GM18511 (cell line): ENCODE measurements around the gene PTPN14.

Experiments
- ATAC-seq: cut with Tn5 transposase; IDR thresholded peaks from one replicate; pipeline ENCODE4 v1.9.1; 2021; ENCODE audit warnings: mild to moderate bottlenecking, moderate library complexity; ENCODE audit not compliant: unreplicated experiment

Gene PTPN14

GRCh38 chr1:214318956-214319736, 232.3 kb downstream of the PTPN14 start:
- no peak for ATAC-seq

GRCh38 chr1:214318356-214318755, 233.0 kb downstream of the PTPN14 start:
- peak; percentile 51 for ATAC-seq

- no peak for ATAC-seq
These were observed 233.7 kb downstream of the PTPN14 start for GRCh38 chr1:214317734-214318133.

- no peak for ATAC-seq
These were observed 234.1 kb downstream of the PTPN14 start for GRCh38 chr1:214317300-214317699.

GRCh38 chr1:214316593-214316992, 234.8 kb downstream of the PTPN14 start:
- ATAC-seq, result no peak

DNA sequence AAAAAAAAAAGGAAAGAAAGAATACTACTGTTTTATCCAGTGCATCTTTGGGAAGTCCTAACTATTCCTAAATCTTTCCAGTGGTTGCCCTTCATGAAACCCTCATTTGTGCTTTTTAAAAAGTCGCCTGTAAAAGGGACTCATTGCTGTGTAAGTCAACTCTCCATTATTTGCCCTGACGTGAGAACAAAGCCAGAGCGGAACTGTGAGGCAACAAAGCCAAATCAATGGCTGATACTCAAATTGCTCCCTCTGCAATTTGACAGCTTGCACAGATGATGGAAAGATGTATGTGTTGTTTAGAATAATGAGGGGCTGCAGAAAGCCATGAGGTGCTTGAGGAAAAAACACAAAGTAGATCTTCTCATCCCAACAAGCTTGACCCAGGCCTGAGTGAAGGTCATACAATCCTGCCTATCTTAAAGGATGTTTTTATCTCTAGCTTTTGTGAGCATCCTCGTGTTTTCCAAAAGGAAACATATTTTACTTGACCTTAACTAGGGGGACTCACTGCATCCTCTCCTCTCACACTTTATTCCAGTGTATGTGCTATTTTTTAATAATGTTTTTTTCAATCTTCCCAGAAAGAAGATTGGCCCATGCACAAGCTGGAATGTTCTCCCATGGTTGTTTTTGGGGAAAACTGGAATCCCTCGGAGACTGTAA, 237.1 kb downstream of the PTPN14 start:
- no peak for ATAC-seq

DNA sequence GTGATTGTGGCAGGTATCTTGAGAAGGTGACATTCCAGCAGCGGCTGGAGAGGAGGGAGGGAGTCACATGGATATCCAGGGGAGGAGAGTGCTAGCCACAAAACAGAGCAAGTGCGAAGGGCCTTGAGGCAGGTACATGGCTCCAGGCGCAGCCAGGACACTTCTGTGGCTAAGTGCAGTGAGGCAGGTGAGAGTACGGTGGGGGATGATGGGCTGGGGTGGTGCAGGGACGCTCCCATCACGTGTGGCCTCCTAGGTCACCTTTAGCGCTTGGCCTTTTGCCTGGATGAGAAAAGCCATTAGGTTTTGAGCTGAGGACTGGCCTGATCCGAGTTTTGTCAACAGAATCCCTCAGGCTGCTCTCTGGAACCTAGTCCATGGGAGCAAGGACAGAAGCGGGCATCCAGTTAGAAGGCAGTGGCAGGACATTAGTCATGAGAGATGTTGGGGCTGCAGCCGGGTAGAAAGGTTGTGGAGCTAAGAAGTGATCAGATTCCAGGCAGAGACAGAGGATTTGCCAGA, 238.8 kb downstream of the PTPN14 start:
- ATAC-seq, result no peak

DNA sequence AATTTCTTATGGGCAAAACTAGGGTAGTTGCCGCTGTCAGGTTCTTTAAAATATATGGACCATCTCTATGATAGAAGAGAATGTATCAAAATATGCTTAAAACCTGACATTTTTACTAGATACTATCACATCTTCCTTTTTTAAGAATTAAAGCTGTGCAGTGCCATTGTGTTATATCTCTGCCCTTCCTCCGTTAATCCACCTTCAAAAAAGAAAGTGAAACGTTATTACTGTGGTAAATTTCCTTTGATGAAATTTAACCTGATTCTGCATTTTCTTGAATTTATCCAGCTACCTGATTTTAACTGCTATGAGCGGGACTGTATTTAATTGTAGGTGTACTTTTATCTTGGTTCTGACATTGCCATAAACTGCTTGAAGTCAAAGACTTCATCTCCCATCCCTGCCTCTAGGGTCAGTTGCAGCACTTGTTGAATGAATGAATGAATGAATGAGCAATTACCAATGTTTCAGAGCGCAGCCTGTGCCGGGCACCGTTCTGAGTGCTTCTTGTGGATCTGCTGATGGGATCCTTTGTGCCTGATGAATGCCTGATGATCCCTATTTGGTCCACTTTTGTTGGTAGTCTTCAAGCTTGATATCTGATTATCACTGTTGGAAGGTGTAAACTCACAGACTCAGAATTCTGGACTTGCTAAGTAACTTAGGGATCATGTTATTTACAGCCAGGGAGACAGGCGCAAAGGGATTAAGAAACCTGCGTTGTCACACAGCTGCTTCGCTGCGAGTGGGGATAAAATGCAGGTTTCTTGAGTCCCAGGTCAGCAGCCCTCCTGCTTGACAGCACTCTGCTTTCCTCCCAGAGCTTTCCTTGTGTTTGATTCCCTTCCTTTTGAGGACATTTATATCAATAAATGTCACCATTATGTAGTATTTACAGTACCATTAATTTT, 240.4 kb downstream of the PTPN14 start:
- ATAC-seq, result no peak

DNA sequence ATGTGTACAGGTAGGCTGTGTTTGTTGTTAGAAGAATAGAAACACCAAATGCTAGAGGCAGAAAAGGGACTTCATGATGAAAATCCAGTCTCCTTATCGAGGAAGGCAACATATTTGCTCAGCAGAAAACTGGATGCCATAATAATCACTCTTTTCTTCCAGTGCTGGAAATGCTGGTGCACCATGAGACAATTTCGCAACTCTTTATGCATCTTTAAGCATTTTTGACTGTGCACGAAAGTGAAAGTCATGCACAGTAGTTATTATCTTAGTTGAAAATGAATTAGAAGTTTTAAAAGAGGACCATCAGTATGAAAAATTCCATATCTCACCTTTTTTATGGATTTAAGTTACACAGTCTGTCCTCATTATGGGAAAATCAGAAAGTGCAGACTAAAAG, 241.4 kb downstream of the PTPN14 start:
- peak; percentile 58 for ATAC-seq

DNA sequence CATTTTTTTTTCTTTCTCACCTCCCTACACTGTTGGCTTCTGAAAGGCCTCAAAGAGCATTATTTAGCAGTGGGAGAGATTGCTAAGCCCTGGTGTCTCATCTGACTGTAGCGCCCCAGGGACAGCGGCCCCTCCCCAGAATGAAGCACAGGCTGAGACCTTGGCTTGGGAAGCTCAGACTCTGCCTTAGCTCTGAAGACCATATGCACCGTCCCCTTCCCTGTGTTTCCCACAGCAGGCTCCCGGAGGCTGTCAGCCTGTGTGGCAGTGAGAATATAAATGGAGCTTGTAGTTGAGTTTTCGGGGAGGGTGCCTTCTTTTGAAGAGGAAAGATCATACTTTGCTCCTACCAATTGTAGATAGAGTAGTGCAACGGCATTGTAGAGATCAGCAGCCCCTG, 245.1 kb downstream of the PTPN14 start:
- no peak for ATAC-seq

GRCh38 chr1:214305164-214305751, 246.1 kb downstream of the PTPN14 start:
- ATAC-seq, result no peak

- no peak for ATAC-seq
These were observed 248.1 kb downstream of the PTPN14 start for GRCh38 chr1:214303141-214303930.

DNA sequence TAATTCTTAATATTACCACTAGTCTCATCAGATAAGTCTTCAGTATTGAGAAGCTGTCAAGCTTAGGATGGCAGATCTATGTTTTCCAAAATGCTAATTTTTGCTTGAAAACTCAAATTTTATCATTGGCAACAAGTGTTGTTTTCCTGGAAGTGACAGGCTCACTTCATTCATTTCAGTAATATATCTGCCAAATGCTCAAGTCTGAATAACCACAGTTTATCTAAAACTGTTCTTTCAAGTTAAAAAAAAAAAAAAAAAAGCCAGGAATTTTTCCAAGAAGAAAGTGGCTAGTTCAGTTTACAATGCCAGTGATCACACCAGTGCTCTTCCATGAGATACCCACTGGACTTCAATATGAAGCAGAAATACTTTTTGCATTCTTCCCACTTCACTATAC, 249.9 kb downstream of the PTPN14 start:
- ATAC-seq, result no peak

- no peak for ATAC-seq
These were observed 251.1 kb downstream of the PTPN14 start for GRCh38 chr1:214300149-214300780.
